GM18520 (cell line): ENCODE data around the gene ARID3A.
"Not testable (repeated sequence)": the region's sequence is repeated elsewhere in the genome, so short reads cannot be mapped to it uniquely, and the experiment has no call there.

ENCODE experiments used
- ATAC-seq: cut with Tn5 transposase; IDR thresholded peaks from one replicate; pipeline ENCODE4 v1.9.1; 2021; ENCODE audit not compliant: unreplicated experiment

The ARID3A gene

DNA sequence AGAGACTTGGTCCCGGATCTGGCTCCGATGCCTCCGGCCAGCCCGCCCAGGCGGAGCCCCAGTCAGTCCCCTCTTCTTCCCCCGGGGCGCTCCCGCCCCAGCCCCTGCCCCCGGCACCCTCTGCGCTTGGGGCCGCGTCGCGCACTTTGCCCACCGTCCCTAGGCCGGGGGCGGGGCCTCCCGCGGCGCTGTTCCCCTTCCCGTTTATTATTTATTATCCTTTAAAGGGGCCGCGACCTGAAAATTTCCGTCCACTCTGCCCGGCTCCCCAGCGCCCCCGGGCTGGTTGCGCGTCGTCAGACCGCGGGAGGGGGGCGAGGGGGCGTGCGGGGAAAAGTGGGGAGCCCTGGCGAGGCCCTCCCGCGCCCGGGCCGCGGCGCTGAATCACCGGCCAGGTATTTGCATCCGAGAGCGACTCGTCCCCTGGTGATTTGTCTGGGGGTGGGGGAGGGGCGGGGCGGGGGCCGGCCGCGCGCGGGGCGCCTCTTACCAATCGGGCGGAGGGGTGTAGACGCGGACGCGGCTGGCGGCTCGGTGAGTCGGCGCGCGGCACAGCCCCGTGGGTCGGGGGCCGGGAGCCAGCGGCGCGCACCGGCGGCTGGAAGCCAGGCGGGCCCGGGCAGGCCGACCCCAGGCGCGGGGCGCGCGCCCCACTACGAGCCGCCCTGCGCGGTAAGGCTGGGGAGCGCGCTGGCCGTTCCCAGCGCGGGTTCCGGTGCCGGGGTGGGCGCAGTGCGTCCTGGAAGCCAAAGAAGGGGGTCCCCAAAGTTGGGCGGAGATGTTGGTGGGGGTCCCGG is at the start of gene ARID3A:
ARID3A (plus strand) TSS at position 510 of the 797 bp plus-strand sequence. CDS start 3,494 bp downstream, outside the sequence.
- ATAC-seq: peak; percentile 49

DNA sequence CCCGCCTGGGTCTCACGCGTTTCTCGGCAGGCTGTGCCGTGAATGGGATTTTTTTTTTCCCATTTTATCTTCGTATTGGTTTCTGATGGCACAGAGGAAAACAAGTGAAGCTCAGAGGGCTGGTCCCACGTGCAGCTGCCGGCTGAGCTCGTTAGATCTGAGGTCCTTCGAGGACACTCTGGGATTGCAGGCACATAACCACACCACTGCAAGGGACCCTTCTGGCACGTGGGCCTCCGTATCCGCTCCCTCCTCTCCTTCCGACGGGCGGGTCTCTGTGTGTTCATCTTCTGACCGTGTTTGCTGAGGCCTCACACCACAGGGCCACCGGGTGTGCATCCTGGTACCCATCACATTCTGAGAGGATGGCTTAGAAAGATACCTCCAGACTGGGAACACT is 49.7 kb upstream of the ARID3A start:
- ATAC-seq: no peak

GRCh38 chr19:876780-877314 is 49.0 kb upstream of the ARID3A start:
- ATAC-seq: no peak

DNA sequence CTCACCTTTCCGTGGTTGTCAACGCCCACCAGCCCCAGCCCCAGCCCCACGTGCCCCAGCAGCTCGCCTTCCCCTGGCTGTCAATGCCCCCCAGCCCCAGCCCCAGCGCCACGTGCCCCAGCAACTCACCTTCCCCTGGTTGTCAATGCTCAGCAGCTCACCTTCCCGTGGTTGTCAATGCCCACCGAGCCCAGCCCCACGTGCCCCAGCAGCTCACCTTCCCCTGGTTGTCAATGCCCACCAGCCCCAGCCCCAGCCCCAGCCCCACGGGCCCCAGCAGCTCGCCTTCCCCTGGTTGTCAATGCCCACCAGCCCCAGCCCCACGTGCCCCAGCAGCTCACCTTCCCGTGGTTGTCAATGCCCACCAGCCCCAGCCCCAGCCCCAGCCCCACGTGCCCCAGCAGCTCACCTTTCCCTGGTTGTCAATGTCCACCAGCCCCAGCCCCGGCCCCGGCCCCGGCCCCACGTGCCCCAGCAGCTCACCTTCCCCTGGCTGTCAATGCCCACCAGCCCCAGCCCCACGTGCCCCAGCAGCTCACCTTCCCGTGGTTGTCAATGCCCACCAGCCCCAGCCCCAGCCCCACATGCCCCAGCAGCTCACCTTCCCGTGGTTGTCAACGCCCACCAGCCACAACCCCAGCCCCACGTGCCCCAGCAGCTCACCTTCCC is 47.7 kb upstream of the ARID3A start:
- ATAC-seq: not testable (repeated sequence)

- not testable (repeated sequence) for ATAC-seq
Measured at GRCh38 chr19:878751-879561, 46.9 kb upstream of the ARID3A start.

GRCh38 chr19:879711-880438 is 46.0 kb upstream of the ARID3A start:
- ATAC-seq: no peak

DNA sequence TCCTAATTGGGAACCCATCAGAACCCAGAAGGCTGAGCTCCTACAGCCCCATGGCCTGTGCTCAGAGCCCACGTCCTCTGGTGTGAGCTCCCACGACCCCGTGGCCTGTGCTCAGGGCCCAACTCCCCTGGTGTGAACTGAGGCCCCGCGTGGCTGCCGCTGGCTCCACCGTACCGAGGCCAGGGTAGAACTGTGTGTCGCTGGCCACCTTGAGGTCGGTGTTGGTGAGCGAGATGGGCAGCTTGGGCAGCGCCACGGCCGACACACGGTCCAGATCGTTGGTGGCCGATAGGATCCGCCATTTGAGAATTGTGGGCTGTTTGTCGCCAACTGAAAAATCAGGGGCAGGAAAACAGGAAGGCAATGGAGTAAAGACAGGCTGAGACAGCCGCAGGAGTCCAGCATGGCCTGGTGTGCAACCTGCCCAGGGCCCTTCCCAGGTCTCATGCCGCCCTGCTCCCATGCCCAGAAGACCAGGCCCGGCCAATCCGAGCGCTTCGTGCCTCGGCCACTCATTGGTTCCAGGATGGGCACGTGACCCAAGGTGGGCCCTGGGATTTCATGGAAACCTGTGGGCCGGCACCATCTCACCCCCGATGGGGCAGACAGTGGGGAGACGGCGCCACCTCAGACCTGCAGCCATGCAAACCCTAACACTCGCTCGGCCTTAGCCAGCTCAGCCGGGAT is 44.3 kb upstream of the ARID3A start:
- no peak for ATAC-seq

- no peak for ATAC-seq
Measured at GRCh38 chr19:882871-883497, 42.9 kb upstream of the ARID3A start.

GRCh38 chr19:883661-884211 is 42.1 kb upstream of the ARID3A start:
- no peak for ATAC-seq

GRCh38 chr19:884420-885211 is 41.2 kb upstream of the ARID3A start:
- ATAC-seq: no peak

DNA sequence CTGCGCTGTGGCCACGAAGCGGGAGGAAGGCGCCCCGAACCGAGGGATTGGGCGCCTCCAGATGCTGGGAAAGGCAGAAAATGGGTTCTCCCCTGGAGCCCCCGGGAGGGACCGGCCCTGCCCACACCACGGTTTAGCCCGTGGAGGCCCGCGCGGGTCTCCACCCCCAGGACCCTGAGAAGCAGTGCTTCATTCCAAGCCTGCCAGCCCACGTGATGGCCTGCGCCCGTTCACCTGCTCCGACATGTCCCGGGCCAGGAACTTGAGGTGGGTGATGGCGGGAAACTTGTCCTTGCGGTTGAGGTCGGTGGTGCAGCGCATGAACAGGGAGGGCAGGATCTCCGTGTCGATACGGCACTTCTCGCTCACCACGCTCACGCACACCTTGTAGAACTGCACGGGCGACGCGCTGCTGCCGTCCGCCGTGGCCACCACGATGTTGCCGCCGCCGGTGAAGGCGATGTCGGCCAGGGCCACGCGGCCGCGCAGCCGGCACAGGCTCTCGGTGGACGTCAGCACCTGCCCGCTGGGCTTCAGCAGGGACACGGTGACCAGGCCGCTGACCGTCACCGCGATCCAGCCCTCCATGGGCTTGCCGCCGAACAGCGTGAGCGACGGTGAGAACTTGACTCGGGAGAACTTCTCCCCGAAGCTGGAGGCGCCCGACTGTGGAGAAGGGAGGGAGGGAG is 40.2 kb upstream of the ARID3A start:
- ATAC-seq: no peak

DNA sequence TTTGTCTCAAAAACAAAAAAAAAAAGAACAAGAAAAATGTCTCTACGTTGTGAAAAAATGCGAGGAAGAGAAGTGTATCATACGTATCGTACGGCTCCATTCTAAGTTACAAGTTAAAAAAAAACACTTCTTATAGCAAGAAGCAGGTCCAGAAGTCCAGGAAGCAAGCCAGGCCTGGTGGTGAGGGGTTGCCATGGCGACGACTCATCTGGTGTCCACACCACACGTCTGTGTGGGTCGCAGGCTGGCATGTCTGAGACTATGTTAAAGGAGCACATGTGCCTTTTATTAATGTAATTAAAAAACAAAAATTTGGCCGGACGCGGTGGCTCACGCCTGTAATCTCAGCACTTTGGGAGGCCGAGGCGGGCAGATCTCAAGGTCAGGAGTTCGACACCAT is 38.8 kb upstream of the ARID3A start:
- ATAC-seq: no peak

GRCh38 chr19:887599-887998 is 38.2 kb upstream of the ARID3A start:
- ATAC-seq: no peak

- ATAC-seq: no peak
Measured at GRCh38 chr19:888581-889385, 37.1 kb upstream of the ARID3A start.

- no peak for ATAC-seq
Measured at GRCh38 chr19:889662-890295, 36.1 kb upstream of the ARID3A start.

DNA sequence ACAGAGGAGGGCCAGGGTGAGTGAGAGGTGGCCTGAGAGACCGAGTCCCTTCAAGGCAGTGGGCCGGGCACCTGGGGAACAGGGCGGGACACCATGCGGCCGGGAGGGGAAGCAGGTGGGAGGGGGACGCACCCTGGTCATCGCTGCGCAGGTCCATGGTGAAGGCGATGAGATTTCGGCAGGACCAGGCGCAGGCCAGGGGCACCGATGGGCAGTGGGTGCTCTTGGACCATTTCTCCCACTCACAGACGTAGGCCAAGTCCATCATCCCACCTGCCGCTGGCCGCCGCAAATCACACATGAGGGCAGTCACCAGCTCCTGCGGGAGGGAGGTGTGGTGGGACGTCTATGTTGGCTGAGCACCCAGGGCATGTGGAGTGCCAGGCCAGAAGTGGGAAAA is 35.0 kb upstream of the ARID3A start:
- ATAC-seq: no peak
